ENCODE data around the gene GPAT2.
"Not testable (repeated sequence)": the region's sequence is repeated elsewhere in the genome, so short reads cannot be mapped to it uniquely, and the experiment has no call there.

The GPAT2 gene

DNA sequence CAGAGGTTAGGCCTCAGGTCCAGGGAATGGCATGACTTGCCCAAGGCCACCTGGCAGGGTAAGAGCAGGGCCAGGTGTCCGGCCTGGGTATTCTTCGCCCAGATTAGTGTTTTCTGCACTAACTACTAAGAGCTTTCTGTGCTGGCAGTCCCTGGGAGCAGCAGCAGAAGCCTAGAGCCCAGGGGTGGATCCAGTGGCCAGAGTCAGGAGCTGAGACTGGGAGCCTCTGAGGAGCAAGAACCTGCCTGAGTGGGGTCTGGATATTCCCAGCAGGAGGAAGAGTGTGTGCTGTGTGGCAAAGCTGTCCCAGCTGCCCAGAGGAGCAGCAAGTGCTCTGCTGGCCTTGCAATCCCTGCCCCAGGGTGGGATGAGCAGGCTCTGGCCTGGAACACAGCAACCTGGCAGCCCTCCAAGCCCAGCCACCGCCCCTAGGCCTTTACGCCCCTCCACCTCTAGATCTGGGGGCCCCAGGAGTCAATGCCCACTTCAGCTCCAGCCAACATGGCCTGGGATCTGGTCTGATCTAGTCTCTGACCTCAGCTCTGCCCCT, 30.7 kb upstream of the GPAT2 start:
- H3K79me2 ChIP-seq (ENCODE audit: insufficient read depth, low read length), result no peaks in the 10 kb centered on the region

DNA sequence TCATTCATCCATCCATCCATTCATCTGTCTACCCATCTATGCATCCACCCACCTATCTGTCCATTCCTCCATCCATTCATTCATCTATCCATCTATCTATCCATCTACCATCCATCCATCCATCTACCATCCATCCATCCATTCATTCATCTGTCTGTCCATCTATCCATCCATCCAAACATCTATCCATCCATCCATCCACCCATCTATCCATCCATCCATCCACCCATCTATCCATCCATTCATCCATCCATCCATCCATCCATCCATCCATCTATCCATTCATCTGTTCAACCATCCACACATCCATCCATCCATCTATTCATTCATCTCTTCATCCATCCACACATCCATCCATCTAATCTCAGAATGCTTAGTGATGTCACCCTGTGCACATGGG, 30.0 kb upstream of the GPAT2 start:
- H3K4me3 ChIP-seq (ENCODE audit: low read length, poor library complexity, severe bottlenecking); H3K9me3 ChIP-seq (ENCODE audit: insufficient read depth, low read depth, low read length); H3F3A ChIP-seq (ENCODE audit: low read depth); H3K9ac ChIP-seq (ENCODE audit: low read depth, low read length, poor library complexity, severe bottlenecking); H3K79me2 ChIP-seq (ENCODE audit: insufficient read depth, low read length); H3K4me1 ChIP-seq (ENCODE audit: insufficient read depth, low read length, poor library complexity, severe bottlenecking); H2AFZ ChIP-seq (ENCODE audit: low read length); H4K20me1 ChIP-seq (ENCODE audit: insufficient read depth, low read length, poor library complexity, severe bottlenecking); H3K9me2 ChIP-seq (replicated peaks; ENCODE audit: low read depth, low read length); H3K36me3 ChIP-seq (ENCODE audit: insufficient read depth, low read length); H3K27me3 ChIP-seq (ENCODE audit: insufficient read depth, low read length, poor library complexity, severe bottlenecking); H3K4me2 ChIP-seq (ENCODE audit: low read depth, low read length, poor library complexity, severe bottlenecking): not testable (repeated sequence)

More for the DNA sequence above, 30.7 kb upstream of the GPAT2 start:
- Histone ChIP-seq H3K36me3 (ENCODE audit: insufficient read depth, low read length) (no peaks in the 10 kb centered on the region), H3K9ac (ENCODE audit: low read depth, low read length, poor library complexity, severe bottlenecking) (no peak overlapping the region), H3F3A (ENCODE audit: low read depth) (no peaks in the 10 kb centered on the region), H4K20me1 (ENCODE audit: insufficient read depth, low read length, poor library complexity, severe bottlenecking) (no peaks in the 10 kb centered on the region), H3K9me2 (replicated peaks; ENCODE audit: low read depth, low read length) (no peaks in the 10 kb centered on the region), H3K4me3 (ENCODE audit: low read length, poor library complexity, severe bottlenecking) (no peak overlapping the region), H3K9me3 (ENCODE audit: insufficient read depth, low read depth, low read length) (no peaks in the 10 kb centered on the region), H3K4me2 (ENCODE audit: low read depth, low read length, poor library complexity, severe bottlenecking) (no peak overlapping the region), H3K4me1 (ENCODE audit: insufficient read depth, low read length, poor library complexity, severe bottlenecking) (no peaks in the 10 kb centered on the region), H3K27me3 (ENCODE audit: insufficient read depth, low read length, poor library complexity, severe bottlenecking) (no peaks in the 10 kb centered on the region), H2AFZ (ENCODE audit: low read length) (no peak overlapping the region)
- no peak for TF ChIP-seq EZH2phosphoT487 (IDR thresholded peaks at IDR 0.05; ENCODE audit: borderline replicate concordance)
- TF ChIP-seq CTCF (conservative IDR thresholded peaks at IDR 0.05; ENCODE audit: low read length), result no peak

GRCh38 chr2:96064047-96064675, 29.4 kb upstream of the GPAT2 start:
- not testable (repeated sequence) for H3F3A ChIP-seq (ENCODE audit: low read depth); H3K4me2 ChIP-seq (ENCODE audit: low read depth, low read length, poor library complexity, severe bottlenecking); H2AFZ ChIP-seq (ENCODE audit: low read length); H3K9me3 ChIP-seq (ENCODE audit: insufficient read depth, low read depth, low read length); H3K79me2 ChIP-seq (ENCODE audit: insufficient read depth, low read length); H3K4me3 ChIP-seq (ENCODE audit: low read length, poor library complexity, severe bottlenecking); H3K9ac ChIP-seq (ENCODE audit: low read depth, low read length, poor library complexity, severe bottlenecking); H3K36me3 ChIP-seq (ENCODE audit: insufficient read depth, low read length); H4K20me1 ChIP-seq (ENCODE audit: insufficient read depth, low read length, poor library complexity, severe bottlenecking); H3K27me3 ChIP-seq (ENCODE audit: insufficient read depth, low read length, poor library complexity, severe bottlenecking); H3K4me1 ChIP-seq (ENCODE audit: insufficient read depth, low read length, poor library complexity, severe bottlenecking); H3K9me2 ChIP-seq (replicated peaks; ENCODE audit: low read depth, low read length)

DNA sequence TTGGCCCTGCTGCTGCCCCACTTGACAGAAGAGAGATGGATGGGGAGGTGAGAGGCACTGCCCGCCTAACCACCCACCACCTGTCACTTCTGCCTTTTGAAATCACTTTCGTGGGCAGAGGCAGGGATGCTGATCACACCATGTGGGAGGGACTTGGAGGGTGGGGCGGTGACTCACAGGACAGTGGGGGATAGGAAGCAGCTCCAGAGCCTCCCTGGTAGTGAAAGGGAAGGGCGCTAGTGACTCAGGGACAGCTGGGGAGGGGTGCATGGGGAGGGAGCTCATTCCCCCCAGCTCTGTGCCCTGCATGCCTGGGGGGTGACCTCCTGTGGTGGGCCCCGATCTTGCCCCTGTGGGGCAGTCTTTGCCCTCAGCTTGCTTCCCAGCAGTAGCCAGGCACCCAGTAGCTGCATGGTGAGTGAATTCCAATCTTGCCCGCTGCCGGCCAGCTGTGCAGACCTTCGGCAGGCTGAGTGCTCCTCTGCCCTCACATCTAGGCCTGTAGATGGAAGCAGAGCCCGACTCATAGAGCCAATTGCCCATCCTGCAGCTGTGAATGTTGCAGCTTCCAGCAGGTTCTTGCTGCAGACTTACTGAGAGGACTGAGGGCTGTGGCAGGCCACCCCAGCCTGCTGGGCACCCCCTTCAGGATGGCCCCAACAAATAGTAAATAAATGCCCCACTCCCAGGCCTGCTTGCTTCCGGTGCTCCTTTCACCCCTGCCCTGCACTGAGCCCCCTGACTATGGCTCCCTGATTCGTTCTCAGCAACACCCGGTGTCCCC, 28.6 kb upstream of the GPAT2 start:
- not testable (repeated sequence) for H3K79me2 ChIP-seq (ENCODE audit: insufficient read depth, low read length); H3K36me3 ChIP-seq (ENCODE audit: insufficient read depth, low read length); H3K9ac ChIP-seq (ENCODE audit: low read depth, low read length, poor library complexity, severe bottlenecking); H3K9me2 ChIP-seq (replicated peaks; ENCODE audit: low read depth, low read length); H3K4me3 ChIP-seq (ENCODE audit: low read length, poor library complexity, severe bottlenecking); H3K9me3 ChIP-seq (ENCODE audit: insufficient read depth, low read depth, low read length); H3K4me1 ChIP-seq (ENCODE audit: insufficient read depth, low read length, poor library complexity, severe bottlenecking); H2AFZ ChIP-seq (ENCODE audit: low read length); H4K20me1 ChIP-seq (ENCODE audit: insufficient read depth, low read length, poor library complexity, severe bottlenecking); H3K27me3 ChIP-seq (ENCODE audit: insufficient read depth, low read length, poor library complexity, severe bottlenecking); H3F3A ChIP-seq (ENCODE audit: low read depth); H3K4me2 ChIP-seq (ENCODE audit: low read depth, low read length, poor library complexity, severe bottlenecking)

DNA sequence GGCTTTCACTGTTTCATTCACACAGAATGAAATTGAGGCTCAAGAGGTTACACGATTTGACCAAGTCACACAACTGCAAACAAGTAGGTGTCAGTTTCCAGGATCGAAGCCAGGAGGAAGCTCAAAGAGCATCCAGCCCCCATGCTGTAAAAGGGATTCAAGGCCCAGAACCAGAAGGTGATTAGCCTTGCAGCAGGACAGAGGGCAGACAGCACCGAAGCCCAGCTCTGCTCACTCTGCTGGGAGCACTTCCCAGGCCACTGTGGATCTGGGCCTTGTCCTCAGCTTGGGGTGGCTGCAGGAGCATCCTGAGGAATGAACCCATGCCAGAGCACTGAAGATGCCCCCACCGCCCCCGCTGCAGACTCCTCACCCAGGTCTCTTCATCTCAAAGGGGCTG, 27.8 kb upstream of the GPAT2 start:
- not testable (repeated sequence) for H3K79me2 ChIP-seq (ENCODE audit: insufficient read depth, low read length); H3K27me3 ChIP-seq (ENCODE audit: insufficient read depth, low read length, poor library complexity, severe bottlenecking); H2AFZ ChIP-seq (ENCODE audit: low read length); H3K9me3 ChIP-seq (ENCODE audit: insufficient read depth, low read depth, low read length); H3F3A ChIP-seq (ENCODE audit: low read depth); H3K36me3 ChIP-seq (ENCODE audit: insufficient read depth, low read length); H3K4me1 ChIP-seq (ENCODE audit: insufficient read depth, low read length, poor library complexity, severe bottlenecking); H3K4me3 ChIP-seq (ENCODE audit: low read length, poor library complexity, severe bottlenecking); H3K9me2 ChIP-seq (replicated peaks; ENCODE audit: low read depth, low read length); H3K9ac ChIP-seq (ENCODE audit: low read depth, low read length, poor library complexity, severe bottlenecking); H4K20me1 ChIP-seq (ENCODE audit: insufficient read depth, low read length, poor library complexity, severe bottlenecking); H3K4me2 ChIP-seq (ENCODE audit: low read depth, low read length, poor library complexity, severe bottlenecking)

DNA sequence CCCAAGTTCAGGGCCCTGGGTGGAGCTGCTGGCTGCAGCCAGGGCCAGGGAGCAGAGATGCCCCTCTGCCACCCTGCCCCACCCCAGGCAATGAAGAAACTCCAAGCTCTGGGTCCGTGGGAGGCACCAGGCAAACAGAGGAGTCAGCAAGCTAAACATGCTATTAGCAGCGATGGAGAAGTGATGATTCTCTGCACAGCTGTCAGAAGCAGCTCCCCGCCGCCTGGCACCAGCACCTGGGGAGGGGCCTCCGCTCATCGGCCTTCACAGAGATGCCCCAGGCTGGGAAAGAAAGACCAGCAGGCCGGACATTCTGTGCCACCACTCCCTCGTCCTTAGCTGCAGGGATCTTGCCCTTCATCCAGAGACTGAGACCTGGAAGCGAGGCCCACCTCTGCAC, 27.2 kb upstream of the GPAT2 start:
- not testable (repeated sequence) for H3K4me1 ChIP-seq (ENCODE audit: insufficient read depth, low read length, poor library complexity, severe bottlenecking); H3K79me2 ChIP-seq (ENCODE audit: insufficient read depth, low read length); H3K9ac ChIP-seq (ENCODE audit: low read depth, low read length, poor library complexity, severe bottlenecking); H2AFZ ChIP-seq (ENCODE audit: low read length); H3K9me2 ChIP-seq (replicated peaks; ENCODE audit: low read depth, low read length); H3F3A ChIP-seq (ENCODE audit: low read depth); H4K20me1 ChIP-seq (ENCODE audit: insufficient read depth, low read length, poor library complexity, severe bottlenecking); H3K9me3 ChIP-seq (ENCODE audit: insufficient read depth, low read depth, low read length); H3K36me3 ChIP-seq (ENCODE audit: insufficient read depth, low read length); H3K27me3 ChIP-seq (ENCODE audit: insufficient read depth, low read length, poor library complexity, severe bottlenecking); H3K4me3 ChIP-seq (ENCODE audit: low read length, poor library complexity, severe bottlenecking); H3K4me2 ChIP-seq (ENCODE audit: low read depth, low read length, poor library complexity, severe bottlenecking)
